Left lung (tissue), 10 donors: ENCODE results near the gene OBSCN. TPM values are rescaled to one million over a fixed set of nuclear protein-coding genes. Genes with fewer than 3 reads are reported as not detected.

Experiments
- ATAC-seq: fragments of 200-7000 bp; cut with Tn5 transposase; one replicate; pipeline ENCODE4 v1.9.1; 2020; ENCODE audit warnings: moderate library complexity
- DNase-seq, 4 donors: peaks; one replicate each; pipeline ENCODE4 v3.0.0-alpha.2; 2013 to 2020
- H3K27ac ChIP-seq, 2 donors: fragments of 200-600 bp; sonication (generic) in 1 of 2; one replicate each; pipeline versions ENCODE4 v1.5.0 to v1.8.0; 2020 to 2021
- H3K27me3 ChIP-seq, 2 donors: fragments of 200-600 bp; sonication (generic) in 1 of 2; one replicate each; pipeline versions ENCODE4 v1.5.0 to v1.8.0; 2020 to 2021
- H3K36me3 ChIP-seq, 2 donors: fragments of 200-600 bp; sonication (generic) in 1 of 2; one replicate each; pipeline versions ENCODE4 v1.5.0 to v1.8.0; 2020 to 2021
- H3K4me1 ChIP-seq, 2 donors: fragments of 200-600 bp; one replicate each; pipeline ENCODE4 v1.8.0; 2021
- H3K4me3 ChIP-seq, 2 donors: fragments of 200-600 bp; sonication (generic) in 1 of 2; one replicate each; pipeline versions ENCODE4 v1.5.0 to v1.8.0; 2020 to 2021; ENCODE audit warnings: mild to moderate bottlenecking in 1 of 2
- H3K9me3 ChIP-seq, 2 donors: fragments of 200-600 bp; sonication (generic) in 1 of 2; one replicate each; pipeline versions ENCODE4 v1.5.0 to v1.8.0; 2020 to 2021
- CTCF ChIP-seq, 2 donors: fragments of 200-600 bp; sonication (generic) in 1 of 2; IDR thresholded peaks; one replicate each; pipeline versions ENCODE4 v1.5.0 to v1.8.0; 2021; ENCODE audit warnings: antibody characterized with exemption in 2 of 2
- intact Hi-C, 2 donors: fragments of 100-400 bp; cut with DNase I; formaldehyde crosslinking; loops; one replicate each; pipeline versions ENCODE4 v1.11.2 to v1.14.2; 2022
- polyA plus RNA-seq, 6 donors: library from polyadenylated mRNA; unstranded; fragments of 120-200 nt; gene quantifications; one replicate each; pipeline ENCODE4 v1.2.1, GENCODE V29; 2013; ENCODE audit not compliant: insufficient read length in 6 of 6
- total RNA-seq, 2 donors: library from RNA; stranded (reverse); fragmentation: NEBNext Ultra II Directional; extraction: Animal tissue kit (Norgen Biotek cat#: 25700); gene quantifications; one replicate each; pipeline ENCODE4 v1.2.1, GENCODE V29; 2021
- donor health status: DM: no; HTN: yes; CAD: no.
- donor health status: DM: no; HTN: no; CAD: no.

The OBSCN gene
- total and polyA plus RNA-seq, 8 donors, result 20.3 to 69.5 (median 47.5) TPM

GRCh38 chr1:228307218-228308023 is 99.6 kb downstream of the OBSCN start:
- no peak for TF ChIP-seq CTCF (IDR thresholded peaks at IDR 0.05)
- H3K4me3 ChIP-seq, result no peak overlapping the region
- peak in 2 of 4 donors; percentile 19 to 65 for DNase-seq
- H3K27me3 ChIP-seq, result no peaks in the 10 kb centered on the region
- peaks cover 0 to 11% of the 10 kb centered on the region in 2 donors for H3K36me3 ChIP-seq
- no peak overlapping the region for H3K27ac ChIP-seq
- ATAC-seq, result no peak
- H3K4me1 ChIP-seq, result no peaks in the 10 kb centered on the region
- H3K9me3 ChIP-seq, result peaks cover 0 to 27% of the 10 kb centered on the region in 2 donors
- intact Hi-C loops, result no loop called here

GRCh38 chr1:228308085-228308601 is 100.3 kb downstream of the OBSCN start:
- intact Hi-C loops, result no loop called here
- no peaks in the 10 kb centered on the region for H3K27me3 ChIP-seq
- no peak overlapping the region for H3K27ac ChIP-seq
- DNase-seq (peak in 2 of 4 donors; percentile 21 to 55), ATAC-seq (no peak)
- no peaks in the 10 kb centered on the region for H3K4me1 ChIP-seq
- TF ChIP-seq CTCF (IDR thresholded peaks at IDR 0.05), result no peak
- H3K4me3 ChIP-seq, result no peak overlapping the region
- peaks cover 0 to 26% of the 10 kb centered on the region in 2 donors for H3K9me3 ChIP-seq
- peaks cover 0 to 11% of the 10 kb centered on the region in 2 donors for H3K36me3 ChIP-seq

GRCh38 chr1:228308628-228309325 is 100.9 kb downstream of the OBSCN start:
- intact Hi-C loops, result no loop called here
- peak in 2 of 4 donors; percentile 24 to 53 for DNase-seq
- TF ChIP-seq CTCF (IDR thresholded peaks at IDR 0.05), result no peak

GRCh38 chr1:228309326-228310067 is 101.7 kb downstream of the OBSCN start:
- intact Hi-C loops, result no loop called here
- DNase-seq (peak in 2 of 4 donors; percentile 23 to 43), ATAC-seq (no peak)
- no peak overlapping the region for H3K27ac ChIP-seq
- no peaks in the 10 kb centered on the region for H3K27me3 ChIP-seq
- H3K4me1 ChIP-seq, result no peaks in the 10 kb centered on the region
- no peaks in the 10 kb centered on the region for H3K36me3 ChIP-seq
- H3K4me3 ChIP-seq, result no peak overlapping the region
- TF ChIP-seq CTCF (IDR thresholded peaks at IDR 0.05), result no peak
- H3K9me3 ChIP-seq, result peaks cover 0 to 28% of the 10 kb centered on the region in 2 donors

More at GRCh38 chr1:228308628-228309325, 100.9 kb downstream of the OBSCN start:
- Histone ChIP-seq H3K36me3 (peaks cover 0 to 4% of the 10 kb centered on the region in 2 donors), H3K27ac (no peak overlapping the region), H3K9me3 (peaks cover 0 to 26% of the 10 kb centered on the region in 2 donors), H3K4me1 (no peaks in the 10 kb centered on the region), H3K4me3 (no peak overlapping the region), H3K27me3 (no peaks in the 10 kb centered on the region)
- no peak for ATAC-seq
